ENCODE data around the gene RIT2.

DNA sequence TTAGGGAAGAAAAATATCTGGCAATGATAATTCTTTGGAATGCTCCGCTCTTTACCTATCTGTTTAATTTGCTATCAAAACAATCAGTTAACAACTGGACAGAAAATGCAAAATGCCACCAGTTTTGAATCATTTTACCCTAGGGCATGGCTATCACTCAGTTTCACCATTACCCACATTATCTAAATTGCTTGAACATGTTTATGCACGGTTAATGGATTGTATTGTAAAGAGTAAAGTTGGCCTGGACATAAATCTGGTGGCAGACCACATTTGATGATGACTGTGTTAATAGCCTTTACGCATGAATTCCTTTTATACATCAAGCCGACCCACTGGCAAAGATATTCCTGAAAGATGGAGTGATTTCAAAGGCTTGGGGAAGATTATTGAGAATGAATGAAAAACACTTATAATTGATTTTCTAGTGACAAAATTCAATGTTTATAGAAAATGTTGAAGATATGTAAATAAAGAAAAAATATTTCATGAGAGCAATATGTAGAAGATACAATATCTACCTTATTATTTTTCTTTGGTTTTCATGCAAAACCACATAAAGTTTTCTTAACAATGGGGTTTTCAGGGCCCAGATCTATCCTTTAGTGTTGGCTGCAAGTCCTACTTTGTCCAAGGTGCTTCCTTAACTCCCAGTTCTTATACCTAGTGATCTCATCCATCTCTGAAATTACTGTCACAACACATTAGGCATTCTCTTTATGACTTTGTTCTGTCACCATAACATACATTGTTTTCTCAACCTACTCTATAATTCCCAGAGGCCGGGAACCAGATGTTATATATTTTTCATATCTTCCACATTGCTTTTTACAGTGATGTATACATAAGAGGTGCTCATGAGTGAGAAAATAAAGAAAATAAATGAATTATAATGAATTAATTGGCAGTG lies 265.1 kb downstream of the RIT2 start:
- TF ChIP-seq CTCF (IDR thresholded peaks at IDR 0.05) (no peak), POLR2A (IDR thresholded peaks at IDR 0.05) (no peak)

All from heart left ventricle (tissue), 13 donors.